ENCODE results near the gene MORN4.

DNA sequence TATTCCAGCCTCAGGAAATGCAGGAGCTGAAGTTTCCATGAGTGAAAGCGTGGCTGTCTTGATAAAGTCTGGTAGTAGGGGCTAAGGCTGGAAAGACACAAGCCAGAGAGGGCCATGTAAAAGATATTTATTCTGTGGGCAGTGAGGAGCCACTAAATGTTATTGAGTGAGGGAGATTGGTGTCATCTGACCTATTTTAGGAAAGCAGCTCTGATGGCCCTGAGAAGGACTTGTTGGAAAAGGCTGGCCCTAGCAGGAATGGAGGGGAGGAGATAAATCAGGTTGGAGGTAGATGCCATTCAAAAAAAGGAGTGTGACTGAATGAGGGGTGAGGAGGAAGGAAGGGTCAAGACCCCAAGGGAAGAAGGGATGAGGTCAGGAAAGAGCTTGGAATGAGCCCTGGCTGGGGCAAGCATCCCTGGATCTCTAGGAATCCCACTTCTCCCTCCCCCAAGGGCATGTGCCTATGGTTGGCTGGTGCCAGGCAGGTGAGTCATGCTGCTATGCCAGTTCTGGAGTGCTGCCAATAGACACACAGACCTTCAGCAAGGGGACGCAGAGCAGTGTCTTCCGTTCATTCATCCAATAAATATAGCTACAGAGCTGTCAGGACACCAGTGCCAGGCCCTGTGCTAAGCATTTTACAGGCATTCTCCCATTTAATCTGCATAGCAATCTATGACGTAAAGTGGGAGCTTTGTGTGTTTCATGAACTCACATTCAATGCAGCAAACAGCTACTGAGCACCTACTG is 58.8 kb downstream of the MORN4 start:
- TF ChIP-seq, protein P1, sequence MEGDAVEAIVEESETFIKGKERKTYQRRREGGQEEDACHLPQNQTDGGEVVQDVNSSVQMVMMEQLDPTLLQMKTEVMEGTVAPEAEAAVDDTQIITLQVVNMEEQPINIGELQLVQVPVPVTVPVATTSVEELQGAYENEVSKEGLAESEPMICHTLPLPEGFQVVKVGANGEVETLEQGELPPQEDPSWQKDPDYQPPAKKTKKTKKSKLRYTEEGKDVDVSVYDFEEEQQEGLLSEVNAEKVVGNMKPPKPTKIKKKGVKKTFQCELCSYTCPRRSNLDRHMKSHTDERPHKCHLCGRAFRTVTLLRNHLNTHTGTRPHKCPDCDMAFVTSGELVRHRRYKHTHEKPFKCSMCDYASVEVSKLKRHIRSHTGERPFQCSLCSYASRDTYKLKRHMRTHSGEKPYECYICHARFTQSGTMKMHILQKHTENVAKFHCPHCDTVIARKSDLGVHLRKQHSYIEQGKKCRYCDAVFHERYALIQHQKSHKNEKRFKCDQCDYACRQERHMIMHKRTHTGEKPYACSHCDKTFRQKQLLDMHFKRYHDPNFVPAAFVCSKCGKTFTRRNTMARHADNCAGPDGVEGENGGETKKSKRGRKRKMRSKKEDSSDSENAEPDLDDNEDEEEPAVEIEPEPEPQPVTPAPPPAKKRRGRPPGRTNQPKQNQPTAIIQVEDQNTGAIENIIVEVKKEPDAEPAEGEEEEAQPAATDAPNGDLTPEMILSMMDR (IDR thresholded peaks at IDR 0.05), result no peak
- no peak for TF ChIP-seq POLR2A (IDR thresholded peaks at IDR 0.05)
